Measurements from ENCODE around the gene SNAPC3. TPM values are rescaled to one million over a fixed set of nuclear protein-coding genes. Genes with fewer than 3 reads are reported as not detected.

Gene SNAPC3
- total RNA-seq, 1 donor = 30.4 TPM

- no peaks in the 10 kb centered on the region for H3K79me2 ChIP-seq (ENCODE audit: insufficient read depth, low read length)
- no peak overlapping the region for H3K4me3 ChIP-seq (ENCODE audit: insufficient read depth, low read length)
- TF ChIP-seq CTCF (IDR thresholded peaks at IDR 0.05; ENCODE audit: extremely low read depth, low read depth, low read length) = peak; percentile 50
- H2AFZ ChIP-seq (ENCODE audit: low read length) = peak overlapping the region; percentile 3
- H3K36me3 ChIP-seq (ENCODE audit: insufficient read depth, low read length) = no peaks in the 10 kb centered on the region
- H3K4me2 ChIP-seq (ENCODE audit: insufficient read depth, low read length) = no peak overlapping the region
- no peaks in the 10 kb centered on the region for H3K9me3 ChIP-seq (ENCODE audit: low read depth, low read length)
- peaks cover 10% of the 10 kb centered on the region for H3K4me1 ChIP-seq (ENCODE audit: insufficient read depth, low read length)
- no peak overlapping the region for H3K27ac ChIP-seq (ENCODE audit: low read depth, low read length)
- no peaks in the 10 kb centered on the region for H3K27me3 ChIP-seq (ENCODE audit: insufficient read depth, low read length)
- H4K20me1 ChIP-seq (ENCODE audit: insufficient read depth, low read length) = no peaks in the 10 kb centered on the region
- DNase-seq (ENCODE audit: insufficient read length, low spot score, missing footprints) = no peak
Observed at GRCh38 chr9:15416880-15417279, 5.8 kb upstream of the SNAPC3 start.

GRCh38 chr9:15417626-15418025 is 5.0 kb upstream of the SNAPC3 start:
- peaks cover under 1% of the 10 kb centered on the region for H3K79me2 ChIP-seq (ENCODE audit: insufficient read depth, low read length)
- no peak overlapping the region for H3K4me2 ChIP-seq (ENCODE audit: insufficient read depth, low read length)
- H3K27ac ChIP-seq (ENCODE audit: low read depth, low read length) = no peak overlapping the region
- H4K20me1 ChIP-seq (ENCODE audit: insufficient read depth, low read length) = no peaks in the 10 kb centered on the region
- H2AFZ ChIP-seq (ENCODE audit: low read length) = no peak overlapping the region
- no peaks in the 10 kb centered on the region for H3K27me3 ChIP-seq (ENCODE audit: insufficient read depth, low read length)
- no peaks in the 10 kb centered on the region for H3K9me3 ChIP-seq (ENCODE audit: low read depth, low read length)
- H3K36me3 ChIP-seq (ENCODE audit: insufficient read depth, low read length) = no peaks in the 10 kb centered on the region
- H3K4me1 ChIP-seq (ENCODE audit: insufficient read depth, low read length) = peaks cover 14% of the 10 kb centered on the region
- no peak for TF ChIP-seq CTCF (IDR thresholded peaks at IDR 0.05; ENCODE audit: extremely low read depth, low read depth, low read length)
- H3K4me3 ChIP-seq (ENCODE audit: insufficient read depth, low read length) = no peak overlapping the region
- no peak for DNase-seq (ENCODE audit: insufficient read length, low spot score, missing footprints)

- Histone ChIP-seq H3K79me2 (ENCODE audit: insufficient read depth, low read length) (peaks cover 30% of the 10 kb centered on the region), H4K20me1 (ENCODE audit: insufficient read depth, low read length) (peaks cover 8% of the 10 kb centered on the region), H2AFZ (ENCODE audit: low read length) (no peak overlapping the region), H3K27ac (ENCODE audit: low read depth, low read length) (peak overlapping the region; percentile 19), H3K27me3 (ENCODE audit: insufficient read depth, low read length) (no peaks in the 10 kb centered on the region), H3K4me3 (ENCODE audit: insufficient read depth, low read length) (no peak overlapping the region), H3K36me3 (ENCODE audit: insufficient read depth, low read length) (peaks cover 13% of the 10 kb centered on the region), H3K9me3 (ENCODE audit: low read depth, low read length) (no peaks in the 10 kb centered on the region), H3K4me1 (ENCODE audit: insufficient read depth, low read length) (peaks cover 24% of the 10 kb centered on the region), H3K4me2 (ENCODE audit: insufficient read depth, low read length) (no peak overlapping the region)
- no peak for DNase-seq (ENCODE audit: insufficient read length, low spot score, missing footprints)
- no peak for TF ChIP-seq CTCF (IDR thresholded peaks at IDR 0.05; ENCODE audit: extremely low read depth, low read depth, low read length)
Observed at GRCh38 chr9:15420796-15421195, 1.9 kb upstream of the SNAPC3 start.

- H3K4me1 ChIP-seq (ENCODE audit: insufficient read depth, low read length) = peaks cover 24% of the 10 kb centered on the region
- H3K27ac ChIP-seq (ENCODE audit: low read depth, low read length) = no peak overlapping the region
- no peaks in the 10 kb centered on the region for H3K9me3 ChIP-seq (ENCODE audit: low read depth, low read length)
- no peak overlapping the region for H3K4me3 ChIP-seq (ENCODE audit: insufficient read depth, low read length)
- H3K36me3 ChIP-seq (ENCODE audit: insufficient read depth, low read length) = peaks cover 20% of the 10 kb centered on the region
- peak overlapping the region; percentile 83 for H3K4me2 ChIP-seq (ENCODE audit: insufficient read depth, low read length)
- peaks cover 38% of the 10 kb centered on the region for H3K79me2 ChIP-seq (ENCODE audit: insufficient read depth, low read length)
- peaks cover 8% of the 10 kb centered on the region for H4K20me1 ChIP-seq (ENCODE audit: insufficient read depth, low read length)
- no peak for DNase-seq (ENCODE audit: insufficient read length, low spot score, missing footprints)
- H3K27me3 ChIP-seq (ENCODE audit: insufficient read depth, low read length) = no peaks in the 10 kb centered on the region
- no peak for TF ChIP-seq CTCF (IDR thresholded peaks at IDR 0.05; ENCODE audit: extremely low read depth, low read depth, low read length)
- H2AFZ ChIP-seq (ENCODE audit: low read length) = peak overlapping the region; percentile 99
Observed at GRCh38 chr9:15421532-15421931, 1.1 kb upstream of the SNAPC3 start.
